OCI-LY7 (cell line): ENCODE measurements around the gene BTRC.

Experiments
- EZH2phosphoT487 ChIP-seq: fragments of 200-600 bp; sonication (generic); IDR thresholded peaks from 2 replicates; pipeline ENCODE4 v1.6.1; 2018; ENCODE audit warnings: low read depth, borderline replicate concordance, mild to moderate bottlenecking, mixed run types, antibody characterized with exemption, low read length, moderate library complexity, mixed read lengths
- TF ChIP-seq, protein P1 (sequence below): fragments of 200-600 bp; sonication (generic); conservative IDR thresholded peaks from 2 replicates; pipeline ENCODE4 v1.5.1; 2014; ENCODE audit warnings: mild to moderate bottlenecking, antibody characterized with exemption, low read length, moderate library complexity, mixed read lengths

- TF ChIP-seq, protein P1, sequence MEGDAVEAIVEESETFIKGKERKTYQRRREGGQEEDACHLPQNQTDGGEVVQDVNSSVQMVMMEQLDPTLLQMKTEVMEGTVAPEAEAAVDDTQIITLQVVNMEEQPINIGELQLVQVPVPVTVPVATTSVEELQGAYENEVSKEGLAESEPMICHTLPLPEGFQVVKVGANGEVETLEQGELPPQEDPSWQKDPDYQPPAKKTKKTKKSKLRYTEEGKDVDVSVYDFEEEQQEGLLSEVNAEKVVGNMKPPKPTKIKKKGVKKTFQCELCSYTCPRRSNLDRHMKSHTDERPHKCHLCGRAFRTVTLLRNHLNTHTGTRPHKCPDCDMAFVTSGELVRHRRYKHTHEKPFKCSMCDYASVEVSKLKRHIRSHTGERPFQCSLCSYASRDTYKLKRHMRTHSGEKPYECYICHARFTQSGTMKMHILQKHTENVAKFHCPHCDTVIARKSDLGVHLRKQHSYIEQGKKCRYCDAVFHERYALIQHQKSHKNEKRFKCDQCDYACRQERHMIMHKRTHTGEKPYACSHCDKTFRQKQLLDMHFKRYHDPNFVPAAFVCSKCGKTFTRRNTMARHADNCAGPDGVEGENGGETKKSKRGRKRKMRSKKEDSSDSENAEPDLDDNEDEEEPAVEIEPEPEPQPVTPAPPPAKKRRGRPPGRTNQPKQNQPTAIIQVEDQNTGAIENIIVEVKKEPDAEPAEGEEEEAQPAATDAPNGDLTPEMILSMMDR: no peak
- no peak for TF ChIP-seq EZH2phosphoT487
These were observed 234.9 kb downstream of the BTRC start for GRCh38 chr10:101588879-101589278.
